Cerebellar cortex (tissue), 1 donor: Measurements from ENCODE around the gene OR2K2.
"Not testable (repeated sequence)": the region's sequence is repeated elsewhere in the genome, so short reads cannot be mapped to it uniquely, and the experiment has no call there.

Experiments used
- DNase-seq: peaks from one replicate; pipeline ENCODE4 v3.0.0-alpha.2; 2015; ENCODE audit warnings: low spot score

The OR2K2 gene

DNA sequence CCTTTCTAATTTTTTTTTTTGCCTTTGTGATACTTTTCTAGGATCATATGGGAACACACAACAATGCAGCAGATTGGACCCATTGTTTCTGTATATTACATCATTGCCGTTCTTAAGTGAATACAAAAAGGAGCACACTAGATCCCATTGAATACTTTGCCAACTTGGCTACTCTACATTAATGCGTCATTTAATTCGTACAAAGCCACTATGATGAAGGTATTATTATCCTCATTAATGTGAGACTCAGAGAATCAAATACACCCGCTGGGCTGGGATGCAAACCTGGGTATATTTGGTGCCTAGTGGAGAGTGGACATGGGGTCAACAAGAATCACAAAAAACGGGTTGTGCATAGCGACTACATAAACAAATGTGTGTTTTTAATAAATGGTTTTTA, 31.9 kb downstream of the OR2K2 start:
- no peak for DNase-seq

DNA sequence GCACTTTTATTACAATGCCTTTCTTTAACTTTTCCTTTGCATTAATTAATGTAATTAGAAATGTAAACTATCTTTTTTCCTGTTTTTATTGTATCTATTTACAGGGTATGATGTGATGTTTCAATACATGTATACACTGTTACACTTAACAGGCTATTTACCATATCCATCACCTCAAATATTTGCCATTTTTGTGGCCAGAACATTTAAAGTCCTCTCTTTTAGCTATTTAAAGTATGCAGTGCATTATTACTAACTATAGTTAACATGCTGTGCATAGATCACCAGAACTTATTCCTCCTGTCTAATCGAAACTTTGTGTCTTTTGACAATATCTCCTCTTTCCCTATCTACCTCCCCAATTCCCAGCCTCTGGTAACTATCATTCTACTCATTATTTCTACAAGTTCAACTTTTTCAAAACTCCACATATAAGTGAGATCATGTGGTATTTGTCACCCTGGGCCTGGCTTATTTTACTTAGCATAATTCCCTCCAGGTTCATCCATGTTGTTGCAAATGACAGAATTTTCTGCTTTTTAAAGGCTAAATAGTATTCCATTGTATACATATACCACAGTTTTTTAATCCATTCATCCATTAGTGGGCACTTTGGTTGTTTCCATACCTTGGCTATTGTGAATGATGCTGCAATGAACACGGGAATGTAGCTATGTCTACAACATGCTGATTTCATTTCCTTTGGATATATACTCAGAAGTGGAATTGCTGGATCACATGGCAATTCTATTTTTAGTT, 32.8 kb downstream of the OR2K2 start:
- no peak for DNase-seq

DNA sequence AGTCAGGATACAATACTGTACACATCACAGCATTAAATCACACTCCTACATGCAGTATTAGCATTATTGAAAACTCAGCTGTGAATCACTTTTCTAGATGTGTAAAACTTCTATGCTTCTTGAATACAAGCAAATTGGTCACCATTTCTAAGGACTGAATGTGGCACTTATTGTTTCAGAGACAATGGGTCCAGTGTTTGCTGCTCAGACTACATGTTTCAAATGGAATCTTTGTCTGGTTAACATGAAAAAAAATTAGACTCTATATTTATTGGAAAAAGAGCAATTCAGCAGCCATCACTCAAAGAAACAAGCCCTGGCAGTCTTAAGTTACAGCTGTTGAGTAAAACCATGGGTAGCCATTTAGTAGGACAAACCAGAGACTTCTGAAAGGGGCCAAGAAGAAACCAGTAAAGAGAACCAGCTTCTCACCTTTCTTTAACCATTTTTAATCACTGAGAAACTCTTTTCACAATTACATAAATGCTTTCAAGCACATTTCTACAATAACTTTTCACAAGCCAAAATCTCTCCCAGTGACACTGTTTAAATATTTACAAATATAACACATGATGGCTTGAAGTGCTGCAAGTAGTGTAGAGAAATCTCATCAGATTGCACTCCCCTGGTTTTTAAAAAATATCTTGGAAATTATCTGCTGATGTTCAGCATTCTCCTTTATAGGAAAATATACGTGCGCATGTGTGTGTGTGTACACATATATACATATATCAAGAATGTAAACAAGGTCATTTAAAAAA, 35.2 kb downstream of the OR2K2 start:
- no peak for DNase-seq

DNA sequence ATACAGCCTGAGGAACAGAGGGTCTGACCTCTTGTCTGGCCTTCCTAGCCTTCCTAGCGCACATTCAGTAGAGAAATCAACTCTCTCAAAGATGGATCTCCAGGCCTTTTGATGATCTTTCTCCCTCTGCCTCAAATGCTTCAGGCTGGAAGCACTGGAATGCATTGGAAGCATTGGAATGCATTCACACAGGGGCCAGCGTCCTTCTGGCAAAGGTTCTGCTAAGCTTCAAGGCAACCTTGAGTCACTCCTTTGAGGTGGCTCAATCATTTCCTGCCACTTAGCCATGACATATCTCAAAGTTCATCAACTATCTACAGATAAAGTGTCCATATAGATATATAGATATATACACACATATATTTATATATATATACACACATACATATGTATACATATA, 42.9 kb downstream of the OR2K2 start:
- DNase-seq, result no peak

DNA sequence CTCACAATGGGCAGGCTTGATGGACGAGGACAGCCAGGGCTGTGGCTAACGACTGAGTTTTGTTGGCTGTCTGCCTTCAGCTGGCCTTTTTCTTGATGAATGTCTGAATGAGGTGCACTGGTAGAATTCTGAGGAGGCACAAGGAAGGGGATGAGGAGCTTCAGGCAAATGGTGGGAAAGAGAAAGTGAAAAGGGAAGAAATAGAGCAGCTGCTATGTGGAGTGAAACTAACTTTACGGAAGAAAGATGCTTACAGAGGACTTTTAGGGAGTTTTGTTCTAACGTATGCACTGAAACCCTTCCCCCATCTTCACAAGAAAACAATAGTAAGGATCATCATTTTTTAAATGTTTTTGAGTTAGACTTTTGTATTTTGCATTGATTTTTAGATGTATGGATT, 45.3 kb downstream of the OR2K2 start:
- DNase-seq, result no peak

DNA sequence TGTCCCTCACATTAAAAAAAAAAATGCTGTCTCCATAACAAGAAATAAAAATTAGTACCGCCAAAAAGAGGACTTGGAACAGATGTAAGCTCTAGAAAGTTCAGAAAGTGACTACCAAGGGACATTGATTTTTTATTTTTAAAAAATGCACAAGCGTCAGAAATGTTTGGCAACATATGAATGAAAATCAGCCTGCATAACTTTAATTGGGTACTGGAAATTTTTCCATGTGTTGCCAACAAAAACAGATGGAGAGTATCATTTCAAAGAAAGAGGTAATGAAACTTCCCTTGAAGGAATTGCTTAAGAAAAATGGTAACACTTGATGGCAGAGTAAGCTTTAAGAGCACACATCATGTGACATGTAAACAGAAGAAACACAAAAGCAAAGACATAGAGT, 47.2 kb downstream of the OR2K2 start:
- DNase-seq, result no peak

DNA sequence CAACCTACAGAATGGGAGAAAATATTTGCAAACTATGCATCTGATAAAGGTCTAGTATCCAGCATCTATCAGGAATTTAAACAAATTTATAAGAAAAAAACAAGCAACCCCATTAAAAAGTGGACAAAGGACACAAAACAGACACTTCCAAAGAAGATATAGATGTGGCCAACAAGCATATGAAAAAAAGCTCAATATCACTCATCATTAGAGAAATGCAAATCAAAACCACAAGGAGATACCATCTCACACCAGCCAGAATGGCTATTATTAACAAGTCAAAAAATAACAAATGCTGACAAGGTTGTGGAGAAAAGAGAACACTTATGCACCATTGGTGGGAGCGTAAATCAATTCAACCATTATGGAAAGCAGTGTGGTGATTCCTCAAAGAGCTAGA, 49.2 kb downstream of the OR2K2 start:
- DNase-seq, result not testable (repeated sequence)
